H1 (cell line): ENCODE data around the gene RGS6. TPM values are rescaled to one million over a fixed set of nuclear protein-coding genes. Genes with fewer than 3 reads are reported as not detected.

Source experiments
- CTCF ChIA-PET: fragments of 300-600 bp; sonication (Branson Sonifier 250); formaldehyde crosslinking; loops from one replicate; lab custom pipeline; 2021; ENCODE audit not compliant: partially characterized antibody; lab: Charles Lee
- POLR2A ChIA-PET: fragments of 300-600 bp; sonication (Branson Sonifier 250); formaldehyde crosslinking; loops from one replicate; lab custom pipeline; 2021; ENCODE audit warnings: inconsistent platforms; ENCODE audit not compliant: partially characterized antibody; lab: Charles Lee
- DNase-seq, 2 experiments: peaks; one replicate each; pipeline versions ENCODE4 v3.0.0 to v3.0.0-alpha.2; 2010 to 2022; ENCODE audit warnings: low spot score in 2 of 2, low read depth in 1 of 2, mixed read lengths in 1 of 2
- FAIRE-seq: peaks from 2 replicates; lab custom pipeline; 2011; peaks lifted over from hg19 to GRCh38; lab: Jason Lieb, UNC
- H2AFZ ChIP-seq: 2 replicates; pipeline ENCODE4 v1.8.1; 2012; ENCODE audit warnings: low read length, inconsistent platforms
- H2AK5ac ChIP-seq: 2 replicates; pipeline ENCODE4 v1.6.1; 2013; ENCODE audit warnings: low read depth, low read length
- H2BK120ac ChIP-seq: replicated peaks from 2 replicates; pipeline ENCODE3; 2013; ENCODE audit warnings: low read depth, low read length, inconsistent platforms
- H2BK12ac ChIP-seq: 2 replicates; pipeline ENCODE4 v1.6.1; 2013; ENCODE audit warnings: low read depth, low read length
- H2BK15ac ChIP-seq: 2 replicates; pipeline ENCODE4 v1.6.1; 2013; ENCODE audit warnings: low read length
- H2BK20ac ChIP-seq: 2 replicates; pipeline ENCODE4 v1.6.1; 2013; ENCODE audit warnings: low read length
- H2BK5ac ChIP-seq: 2 replicates; pipeline ENCODE4 v1.6.1; 2013; ENCODE audit warnings: low read depth, low read length
- H3K14ac ChIP-seq: 2 replicates; pipeline ENCODE4 v1.6.1; 2013; ENCODE audit warnings: inconsistent platforms; ENCODE audit not compliant: insufficient read length
- H3K18ac ChIP-seq: 2 replicates; pipeline ENCODE4 v1.6.1; 2013; ENCODE audit warnings: low read length; ENCODE audit errors: extremely low read depth
- H3K23ac ChIP-seq: 2 replicates; pipeline ENCODE4 v1.6.1; 2013; ENCODE audit warnings: inconsistent platforms; ENCODE audit not compliant: insufficient read length
- H3K23me2 ChIP-seq: 2 replicates; pipeline ENCODE4 v1.6.1; 2013; ENCODE audit warnings: low read depth, low read length
- H3K27ac ChIP-seq: 2 replicates; pipeline ENCODE4 v1.6.1; 2011; ENCODE audit warnings: low read depth, low read length, inconsistent platforms
- H3K27me3 ChIP-seq, 4 experiments: replicated peaks in 1 of 4; 1 replicate in 1 of 4; 2 replicates in 3 of 4; pipeline versions ENCODE4 v1.6.1 to v1.8.1; 2011 to 2013; ENCODE audit warnings: low read length in 3 of 4, mild to moderate bottlenecking in 3 of 4, inconsistent platforms in 2 of 4, mixed read lengths in 2 of 4, moderate library complexity in 1 of 4; ENCODE audit not compliant: control insufficient read depth in 3 of 4, insufficient read depth in 3 of 4; ENCODE audit errors: extremely low read depth in 1 of 4
- H3K36me3 ChIP-seq, 4 experiments: 2 replicates each; pipeline versions ENCODE4 v1.6.1 to v1.8.1; 2011 to 2013; ENCODE audit warnings: mild to moderate bottlenecking in 4 of 4, low read length in 3 of 4, moderate library complexity in 2 of 4, control low read depth in 1 of 4, inconsistent platforms in 1 of 4; ENCODE audit not compliant: insufficient read depth in 4 of 4, control insufficient read depth in 2 of 4
- H3K4ac ChIP-seq: replicated peaks from 2 replicates; pipeline ENCODE3; 2013; ENCODE audit warnings: low read length, low read depth, mixed read lengths, inconsistent platforms; ENCODE audit not compliant: insufficient read length
- H3K4me1 ChIP-seq, 4 experiments: replicated peaks in 1 of 4; 1 replicate in 1 of 4; 2 replicates in 3 of 4; pipeline versions ENCODE4 v1.6.1 to v1.8.1; 2011 to 2013; ENCODE audit warnings: low read length in 3 of 4, inconsistent platforms in 2 of 4, mixed read lengths in 1 of 4; ENCODE audit not compliant: insufficient read depth in 4 of 4, control insufficient read depth in 3 of 4
- H3K4me2 ChIP-seq, 2 experiments: 2 replicates each; pipeline versions ENCODE4 v1.6.1 to v1.8.1; 2011 to 2013; ENCODE audit warnings: low read depth in 2 of 2, low read length in 2 of 2, control low read depth in 1 of 2, inconsistent platforms in 1 of 2, mild to moderate bottlenecking in 1 of 2; ENCODE audit not compliant: insufficient read depth in 1 of 2
- H3K4me3 ChIP-seq, 4 experiments: fragments of 200-600, 300-600 bp in 1 of 4; sonication (generic), shearing (Covaris generic), sonication (Bioruptor Twin) in 1 of 4; 2 replicates each; pipeline versions ENCODE4 v1.5.1 to v1.8.1; 2011 to 2016; ENCODE audit warnings: low read length in 4 of 4, low read depth in 3 of 4, control low read depth in 2 of 4, inconsistent platforms in 2 of 4, mild to moderate bottlenecking in 2 of 4, mixed read lengths in 1 of 4, moderate library complexity in 1 of 4; ENCODE audit not compliant: insufficient read depth in 2 of 4; ENCODE audit errors: extremely low read depth in 1 of 4
- H3K56ac ChIP-seq: replicated peaks from 2 replicates; pipeline ENCODE3; 2013; ENCODE audit warnings: low read depth, mild to moderate bottlenecking, mixed read lengths, low read length, inconsistent platforms; ENCODE audit not compliant: insufficient read length
- H3K79me1 ChIP-seq: 2 replicates; pipeline ENCODE4 v1.6.1; 2013; ENCODE audit warnings: low read depth, low read length, control low read depth
- H3K79me2 ChIP-seq, 2 experiments: 2 replicates each; pipeline versions ENCODE4 v1.6.1 to v1.8.1; 2012 to 2013; ENCODE audit warnings: low read length in 2 of 2, mild to moderate bottlenecking in 2 of 2, inconsistent platforms in 1 of 2; ENCODE audit not compliant: insufficient read depth in 2 of 2, control insufficient read depth in 1 of 2
- H3K9ac ChIP-seq, 4 experiments: replicated peaks in 1 of 4; 1 replicate in 1 of 4; 2 replicates in 3 of 4; pipeline versions ENCODE4 v1.6.1 to v1.8.1; 2011 to 2013; ENCODE audit warnings: low read depth in 3 of 4, low read length in 3 of 4, control low read depth in 2 of 4, mild to moderate bottlenecking in 2 of 4, moderate library complexity in 2 of 4, inconsistent platforms in 1 of 4; ENCODE audit errors: extremely low read depth in 1 of 4
- H3K9me3 ChIP-seq, 2 experiments: 2 replicates each; pipeline versions ENCODE4 v1.6.1 to v1.8.1; 2012 to 2013; ENCODE audit warnings: mild to moderate bottlenecking in 2 of 2, moderate library complexity in 2 of 2, control low read depth in 1 of 2, inconsistent platforms in 1 of 2, low read depth in 1 of 2, low read length in 1 of 2, mixed read lengths in 1 of 2; ENCODE audit not compliant: insufficient read depth in 2 of 2
- H4K20me1 ChIP-seq, 2 experiments: replicated peaks in 1 of 2; 2 replicates each; pipeline versions ENCODE3 to v1.8.1; 2011 to 2013; ENCODE audit warnings: inconsistent platforms in 2 of 2, low read length in 2 of 2, mild to moderate bottlenecking in 1 of 2; ENCODE audit not compliant: insufficient read depth in 2 of 2, control insufficient read depth in 1 of 2
- H4K5ac ChIP-seq: 2 replicates; pipeline ENCODE4 v1.6.1; 2013; ENCODE audit warnings: low read length, low read depth, mixed read lengths, inconsistent platforms; ENCODE audit not compliant: insufficient read length
- H4K8ac ChIP-seq: 2 replicates; pipeline ENCODE4 v1.8.0; 2013; ENCODE audit warnings: mild to moderate bottlenecking, moderate library complexity, low read length, inconsistent platforms; ENCODE audit not compliant: insufficient read depth; ENCODE audit errors: extremely low read depth
- H4K91ac ChIP-seq: replicated peaks from 2 replicates; pipeline ENCODE3; 2013; ENCODE audit warnings: low read length, mixed read lengths, inconsistent platforms; ENCODE audit not compliant: insufficient read length
- ASH2L ChIP-seq: fragments of 200-600, 300-600 bp; sonication (generic); IDR thresholded peaks from one replicate; pipeline ENCODE4 v1.7.1; 2017; ENCODE audit warnings: low read length
- GTF2F1 ChIP-seq: IDR thresholded peaks from 2 replicates; pipeline ENCODE4 v1.6.1; 2012; ENCODE audit warnings: low read depth, low read length, improper control_type of control experiment, borderline replicate concordance
- HDAC2 ChIP-seq, 2 experiments: fragments of 300-600 bp in 1 of 2; sonication (generic) in 1 of 2; IDR thresholded peaks; 2 replicates each; pipeline ENCODE4 v1.6.1; 2011 to 2012; ENCODE audit warnings: low read depth in 2 of 2, low read length in 2 of 2, mild to moderate bottlenecking in 2 of 2, moderate library complexity in 2 of 2, borderline replicate concordance in 1 of 2, inconsistent platforms in 1 of 2
- JUN ChIP-seq: IDR thresholded peaks from 2 replicates; pipeline ENCODE4 v1.6.1; 2011; ENCODE audit warnings: low read depth, mild to moderate bottlenecking, improper control_type of control experiment, low read length
- KDM5A ChIP-seq: fragments of 200-600 bp; IDR thresholded peaks from 2 replicates; pipeline ENCODE4 v1.7.1; 2012; ENCODE audit warnings: mild to moderate bottlenecking, low read length, inconsistent platforms, mixed read lengths
- MAFK ChIP-seq: IDR thresholded peaks from 2 replicates; pipeline ENCODE4 v1.6.1; 2012; ENCODE audit warnings: low read depth, mild to moderate bottlenecking, improper control_type of control experiment, low read length
- PHF8 ChIP-seq: fragments of 200-600 bp; sonication (generic); conservative IDR thresholded peaks from 2 replicates; pipeline ENCODE4 v1.7.1; 2012; ENCODE audit warnings: low read depth, mild to moderate bottlenecking, inconsistent platforms, low read length, moderate library complexity
- POLR2A ChIP-seq, 2 experiments: IDR thresholded peaks; 1 replicate in 1 of 2; 2 replicates in 1 of 2; pipeline ENCODE4 v1.6.1; 2011; ENCODE audit warnings: low read depth in 2 of 2, low read length in 2 of 2, mild to moderate bottlenecking in 2 of 2; ENCODE audit errors: control extremely low read depth in 1 of 2
- POU5F1 ChIP-seq: IDR thresholded peaks from 2 replicates; pipeline ENCODE4 v1.6.1; 2011; ENCODE audit warnings: low read depth, mild to moderate bottlenecking, low read length, moderate library complexity
- RBBP5 ChIP-seq: IDR thresholded peaks from 2 replicates; pipeline ENCODE4 v1.7.1; 2012; ENCODE audit warnings: low read depth, mild to moderate bottlenecking, inconsistent platforms, low read length, moderate library complexity, borderline replicate concordance
- SAP30 ChIP-seq: fragments of 300-600 bp; sonication (generic); IDR thresholded peaks from 2 replicates; pipeline ENCODE4 v1.7.1; 2012; ENCODE audit warnings: low read length, moderate library complexity, mild to moderate bottlenecking, inconsistent platforms; ENCODE audit not compliant: insufficient read depth, insufficient replicate concordance
- SP2 ChIP-seq: IDR thresholded peaks from 2 replicates; pipeline ENCODE4 v1.6.1; 2012; ENCODE audit warnings: mild to moderate bottlenecking, low read length, inconsistent platforms
- SUZ12 ChIP-seq: fragments of 200-600 bp; sonication (generic); IDR thresholded peaks from 2 replicates; pipeline ENCODE4 v1.6.1; 2012; ENCODE audit warnings: mild to moderate bottlenecking, inconsistent platforms, low read length, moderate library complexity, mixed read lengths
- YY1 ChIP-seq: IDR thresholded peaks from 2 replicates; pipeline ENCODE4 v1.6.1; 2011; ENCODE audit warnings: low read depth, mild to moderate bottlenecking, low read length
- ZNF274 ChIP-seq: IDR thresholded peaks from 2 replicates; pipeline ENCODE4 v1.7.0; 2012; ENCODE audit warnings: low read length, borderline replicate concordance; ENCODE audit errors: extremely low read depth
- WGBS, 2 experiments: shearing (Covaris generic) in 1 of 2; methylation state at CpG; one replicate each; pipeline versions ENCODE4 v1.1.6 to v1.1.7; 2013 to 2015; ENCODE audit warnings: low lambda C conversion rate in 2 of 2, mixed read lengths in 2 of 2, inconsistent platforms in 1 of 2, low coverage in 1 of 2, missing lambda C conversion rate in 1 of 2; ENCODE audit not compliant: insufficient replicate concordance in 2 of 2, insufficient coverage in 1 of 2, insufficient read length in 1 of 2; ENCODE audit errors: extremely low coverage in 1 of 2, missing lambda C conversion rate in 1 of 2; 5-methylcytosine and 5-hydroxymethylcytosine counted together
- polyA plus RNA-seq, 7 experiments: library from polyadenylated mRNA; depleted of rRNA in 3 of 7; stranded (reverse) in 5 of 7; unstranded in 2 of 7; fragments of >200 nt in 5 of 7; fragments of 200-250 nt in 2 of 7; gene quantifications; 1 replicate in 5 of 7; 2 replicates in 1 of 7; 4 replicates in 1 of 7; pipeline versions ENCODE4 v1.2.1 to v1.2.3, GENCODE V29; 2011 to 2013; ENCODE audit warnings: missing spikeins in 2 of 7, mixed read lengths in 2 of 7
- total RNA-seq: library from RNA; stranded (reverse); fragmentation: NEBNext Ultra II Directional; extraction: Animal tissue kit (Norgen Biotek cat#: 25700); gene quantifications from 2 replicates; pipeline ENCODE4 v1.2.1, GENCODE V29; 2021

RGS6 gene
- total and polyA plus RNA-seq, 2 of the 8 experiments (the other 6 are each of a cell fraction or from before 2014, with no cell fraction given), result 0.26 to 1.1 TPM

- Histone ChIP-seq H3K27ac (no peak overlapping the region), H2BK120ac (no peak overlapping the region), H3K79me2 (no peaks in the 10 kb centered on the region), H3K56ac (no peak overlapping the region), H3K27me3 (no peaks in the 10 kb centered on the region), H4K5ac (no peak overlapping the region), H4K91ac (no peak overlapping the region), H3K14ac (no peak overlapping the region), H4K20me1 (no peaks in the 10 kb centered on the region), H3K4me1 (no peaks in the 10 kb centered on the region), H2BK5ac (no peak overlapping the region), H3K18ac (no peak overlapping the region), H2BK15ac (no peak overlapping the region), H3K4ac (no peak overlapping the region), H4K8ac (no peak overlapping the region), H3K36me3 (no peaks in the 10 kb centered on the region), H3K4me3 (no peak overlapping the region), H3K9ac (no peak overlapping the region), H3K9me3 (no peaks in the 10 kb centered on the region), H3K23me2 (no peaks in the 10 kb centered on the region), H3K79me1 (no peaks in the 10 kb centered on the region), H2BK12ac (no peak overlapping the region), H2AFZ (no peak overlapping the region), H3K4me2 (no peak overlapping the region), H2AK5ac (no peak overlapping the region), H3K23ac (no peak overlapping the region), H2BK20ac (no peak overlapping the region)
- FAIRE-seq (no peak), DNase-seq (no peak)
- ChIA-PET POLR2A (no interaction called here), CTCF (interaction anchor here (0.8 to 1.4 kb wide), 2 partner anchors 14 to 52 kb away, joined by 3 read pairs; no protein-coding TSS in a partner anchor)
- WGBS, 2 experiments, result 89% methylated on average over 1 of the region's 3 CpGs; no CpG with 5 or more reads in 1 of the 2 experiments
- TF ChIP-seq PHF8 (no peak), SUZ12 (no peak), HDAC2 (IDR thresholded peaks at IDR 0.05; ENCODE audit: borderline replicate concordance in 1 of 2, low read depth in 2 of 2, low read length in 2 of 2) (no peak), POLR2A (IDR thresholded peaks at IDR 0.05; ENCODE audit: control extremely low read depth in 1 of 2, low read depth in 2 of 2, low read length in 2 of 2) (no peak), POU5F1 (no peak), GTF2F1 (no peak), RBBP5 (no peak), YY1 (no peak), KDM5A (no peak), JUN (no peak), ASH2L (no peak), ZNF274 (no peak), MAFK (no peak), SP2 (no peak), SAP30 (no peak)
These were observed 64.4 kb downstream of the RGS6 start for GRCh38 chr14:71996610-71997009.
